Large intestine (tissue), 3 donors: ENCODE data around the gene LMO2. TPM values are rescaled to one million over a fixed set of nuclear protein-coding genes. Genes with fewer than 3 reads are reported as not detected.
A peak's percentile ranks its signal among the peaks of the same experiment; 100 is the strongest.
"Not testable (repeated sequence)": the region's sequence is repeated elsewhere in the genome, so short reads cannot be mapped to it uniquely, and the experiment has no call there.

Experiments
- DNase-seq, 2 donors: peaks; one replicate each; pipeline versions ENCODE4 v3.0.0 to v3.0.0-alpha.2; 2013
- H3K27ac ChIP-seq: one replicate; pipeline ENCODE4 v1.5.1; 2013; ENCODE audit warnings: low read length
- H3K27me3 ChIP-seq: 2 replicates; pipeline ENCODE4 v1.6.1; 2013; ENCODE audit warnings: low read length; ENCODE audit not compliant: control insufficient read depth, insufficient read depth
- H3K36me3 ChIP-seq: 2 replicates; pipeline ENCODE4 v1.6.1; 2013; ENCODE audit warnings: low read length; ENCODE audit not compliant: control insufficient read depth, insufficient read depth
- H3K4me1 ChIP-seq: one replicate; pipeline ENCODE4 v1.6.1; 2013; ENCODE audit warnings: low read length; ENCODE audit not compliant: control insufficient read depth, insufficient read depth
- H3K4me3 ChIP-seq: one replicate; pipeline ENCODE4 v1.5.1; 2013; ENCODE audit warnings: low read length
- H3K9me3 ChIP-seq: one replicate; pipeline ENCODE4 v1.6.1; 2013; ENCODE audit warnings: mild to moderate bottlenecking, low read depth, low read length, moderate library complexity; ENCODE audit not compliant: control insufficient read depth
- WGBS: methylation state at CpG from one replicate; pipeline ENCODE4 v1.1.5; 2013; ENCODE audit warnings: low lambda C conversion rate; ENCODE audit not compliant: insufficient coverage; 5-methylcytosine and 5-hydroxymethylcytosine counted together
- polyA plus RNA-seq: library from polyadenylated mRNA; unstranded; fragments of 120-200 nt; gene quantifications from one replicate; pipeline ENCODE4 v1.2.1, GENCODE V29; 2013

LMO2 gene
- polyA plus RNA-seq, 1 donor = 11.8 TPM

DNA sequence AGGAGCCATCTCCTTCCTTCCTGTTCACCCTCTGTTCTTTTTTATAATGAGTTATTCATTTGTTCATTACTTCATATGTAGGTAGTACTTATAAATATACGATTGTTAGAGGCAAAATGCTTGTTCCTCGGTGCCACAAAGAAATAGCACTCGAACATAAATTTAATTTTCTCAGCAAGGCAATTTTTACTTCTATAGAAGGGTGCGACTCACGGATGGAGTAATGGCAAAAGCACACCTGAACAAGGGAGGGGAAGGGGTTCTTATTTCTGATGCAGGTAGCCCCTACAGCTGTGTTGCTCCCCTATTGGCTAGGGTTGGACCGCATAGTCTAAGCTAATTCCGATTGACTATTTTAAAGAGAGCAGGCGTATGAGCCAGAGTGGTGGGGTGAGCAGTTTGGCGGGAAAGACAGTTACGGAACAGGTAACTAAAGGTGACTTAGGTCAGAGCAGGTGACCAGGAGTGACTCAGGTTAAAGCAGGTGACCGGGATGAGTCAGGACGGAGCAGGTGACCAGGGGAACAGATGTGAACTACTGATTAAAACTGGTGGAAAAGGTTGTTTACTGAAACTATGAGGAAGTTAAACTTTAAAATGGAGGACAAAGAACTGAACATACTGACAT, 40.0 kb upstream of the LMO2 start:
- not testable (repeated sequence) for H3K36me3 ChIP-seq, H3K9me3 ChIP-seq, H3K27ac ChIP-seq, H3K4me3 ChIP-seq, H3K27me3 ChIP-seq, DNase-seq
- peaks cover 27% of the 10 kb centered on the region for H3K4me1 ChIP-seq
- WGBS = 75% methylated on average over 2 of the region's 12 CpGs

DNA sequence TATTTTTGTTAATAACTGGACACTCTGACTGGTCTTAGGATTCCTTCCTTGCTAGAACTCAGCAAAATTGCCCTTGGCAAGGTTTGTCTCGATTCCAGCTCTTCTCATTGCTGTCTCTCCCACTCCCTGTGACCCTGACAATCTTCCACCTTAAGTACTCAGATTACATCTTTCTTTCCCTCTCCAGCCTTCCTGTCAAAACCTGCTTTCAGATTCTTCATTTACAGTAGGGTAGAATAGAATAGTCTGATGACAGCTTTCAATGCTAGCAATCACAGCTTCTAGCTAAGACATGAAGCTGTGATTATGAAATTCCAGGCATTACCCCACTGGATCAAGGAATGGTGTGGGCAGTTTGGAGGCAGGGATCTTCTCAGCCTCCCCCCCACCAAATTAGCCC, 39.2 kb upstream of the LMO2 start:
- H3K36me3 ChIP-seq = no peaks in the 10 kb centered on the region
- no peaks in the 10 kb centered on the region for H3K9me3 ChIP-seq
- peaks cover 25% of the 10 kb centered on the region for H3K4me1 ChIP-seq
- H3K4me3 ChIP-seq = no peak overlapping the region
- H3K27ac ChIP-seq = no peak overlapping the region
- H3K27me3 ChIP-seq = peaks cover 6% of the 10 kb centered on the region
- no CpG with 5 or more reads among the region's 1 CpG for WGBS
- DNase-seq = no peak

DNA sequence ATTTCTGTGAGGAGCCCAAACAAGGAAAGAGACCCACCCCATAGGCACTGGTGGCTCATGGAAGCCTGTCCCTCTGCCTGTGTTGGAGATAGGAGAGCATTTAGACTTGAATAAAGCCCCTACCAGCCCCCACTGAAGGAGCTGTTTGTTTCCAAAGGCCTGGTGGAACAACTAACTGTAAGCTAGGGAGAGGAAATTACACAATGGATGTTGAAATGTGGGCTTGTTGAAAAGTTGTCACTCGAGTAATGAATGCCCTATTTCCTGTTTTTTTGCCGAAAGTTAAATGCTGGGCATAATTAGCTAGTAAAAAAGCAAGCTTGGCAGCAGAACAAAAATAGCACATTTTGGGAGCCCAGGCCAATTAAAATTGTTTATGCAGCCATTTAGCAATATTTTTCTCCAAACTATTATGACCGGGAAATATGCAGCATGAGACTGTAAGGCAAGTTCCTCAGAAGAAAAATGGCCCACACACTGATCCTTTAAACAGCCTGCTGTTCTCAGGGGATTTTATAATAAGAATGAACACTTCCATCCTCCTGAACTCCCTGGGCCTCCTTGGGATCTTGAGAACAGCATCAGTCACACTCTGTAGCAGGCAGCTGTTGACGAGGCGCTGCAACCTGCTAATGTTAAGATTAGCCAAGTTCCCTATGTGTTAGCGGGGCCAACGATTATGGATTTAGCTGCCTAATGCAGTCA, 38.6 kb upstream of the LMO2 start:
- Histone ChIP-seq H3K36me3 (no peaks in the 10 kb centered on the region), H3K4me1 (peaks cover 23% of the 10 kb centered on the region), H3K27ac (peak overlapping the region; percentile 33), H3K9me3 (no peaks in the 10 kb centered on the region), H3K4me3 (no peak overlapping the region), H3K27me3 (peaks cover 6% of the 10 kb centered on the region)
- WGBS = 72% methylated on average over 2 of the region's 7 CpGs
- DNase-seq = no peak

DNA sequence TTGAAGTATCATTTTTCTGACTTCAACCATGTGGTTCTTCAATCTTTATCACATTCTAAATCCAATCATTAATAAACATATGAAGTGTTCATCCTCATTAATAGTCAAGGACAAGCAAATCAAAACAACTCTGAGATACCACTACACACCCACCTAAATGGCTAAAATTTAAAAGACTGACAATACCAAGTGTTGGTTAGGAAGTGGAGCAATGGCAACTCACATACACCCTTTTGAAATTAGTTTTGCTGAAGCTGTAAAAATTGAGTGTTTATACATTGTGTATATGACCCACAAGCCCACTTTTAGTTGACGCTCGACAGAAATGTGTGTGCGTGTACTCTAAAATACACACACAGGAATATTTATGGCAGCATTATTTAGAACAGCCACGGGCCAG, 36.7 kb upstream of the LMO2 start:
- Histone ChIP-seq H3K9me3 (no peaks in the 10 kb centered on the region), H3K4me1 (peaks cover 10% of the 10 kb centered on the region), H3K27me3 (peaks cover 8% of the 10 kb centered on the region), H3K27ac (no peak overlapping the region), H3K4me3 (no peak overlapping the region), H3K36me3 (no peaks in the 10 kb centered on the region)
- WGBS = no CpG with 5 or more reads among the region's 4 CpGs
- no peak for DNase-seq

GRCh38 chr11:33926671-33927552, 35.0 kb upstream of the LMO2 start:
- Histone ChIP-seq H3K9me3 (no peaks in the 10 kb centered on the region), H3K36me3 (no peaks in the 10 kb centered on the region), H3K4me1 (no peaks in the 10 kb centered on the region), H3K27me3 (peaks cover 10% of the 10 kb centered on the region), H3K27ac (no peak overlapping the region), H3K4me3 (no peak overlapping the region)
- WGBS = no CpG with 5 or more reads among the region's 16 CpGs
- DNase-seq = no peak

GRCh38 chr11:33924341-33924740, 32.5 kb upstream of the LMO2 start:
- WGBS = 80% methylated on average over 1 of the region's 5 CpGs
- Histone ChIP-seq H3K4me3 (no peak overlapping the region), H3K36me3 (no peaks in the 10 kb centered on the region), H3K27ac (no peak overlapping the region), H3K9me3 (no peaks in the 10 kb centered on the region), H3K4me1 (no peaks in the 10 kb centered on the region), H3K27me3 (peaks cover 10% of the 10 kb centered on the region)
- DNase-seq = no peak

DNA sequence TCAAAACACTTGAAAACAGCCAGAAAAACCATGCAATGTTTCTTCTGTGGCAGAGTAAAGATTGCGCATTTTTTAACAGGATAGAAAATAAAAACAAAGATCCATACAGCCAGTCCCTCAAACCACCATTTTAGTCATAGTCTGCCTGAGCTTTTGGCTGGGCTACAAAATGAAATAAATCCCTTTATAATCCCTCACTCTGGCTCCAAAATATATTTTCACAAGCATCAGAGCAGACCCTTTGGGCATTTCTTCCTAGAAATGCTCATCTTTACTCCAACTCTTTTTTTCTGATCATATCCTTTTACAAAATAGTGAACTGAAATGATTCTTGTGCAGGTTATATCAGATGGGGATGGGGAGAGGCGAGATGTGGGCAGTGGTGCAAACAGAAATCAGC, 31.8 kb upstream of the LMO2 start:
- DNase-seq = no peak
- Histone ChIP-seq H3K27ac (no peak overlapping the region), H3K36me3 (no peaks in the 10 kb centered on the region), H3K27me3 (peaks cover 8% of the 10 kb centered on the region), H3K4me1 (no peaks in the 10 kb centered on the region), H3K9me3 (no peaks in the 10 kb centered on the region), H3K4me3 (no peak overlapping the region)
- WGBS = 80% methylated on average over 1 of the region's 2 CpGs

DNA sequence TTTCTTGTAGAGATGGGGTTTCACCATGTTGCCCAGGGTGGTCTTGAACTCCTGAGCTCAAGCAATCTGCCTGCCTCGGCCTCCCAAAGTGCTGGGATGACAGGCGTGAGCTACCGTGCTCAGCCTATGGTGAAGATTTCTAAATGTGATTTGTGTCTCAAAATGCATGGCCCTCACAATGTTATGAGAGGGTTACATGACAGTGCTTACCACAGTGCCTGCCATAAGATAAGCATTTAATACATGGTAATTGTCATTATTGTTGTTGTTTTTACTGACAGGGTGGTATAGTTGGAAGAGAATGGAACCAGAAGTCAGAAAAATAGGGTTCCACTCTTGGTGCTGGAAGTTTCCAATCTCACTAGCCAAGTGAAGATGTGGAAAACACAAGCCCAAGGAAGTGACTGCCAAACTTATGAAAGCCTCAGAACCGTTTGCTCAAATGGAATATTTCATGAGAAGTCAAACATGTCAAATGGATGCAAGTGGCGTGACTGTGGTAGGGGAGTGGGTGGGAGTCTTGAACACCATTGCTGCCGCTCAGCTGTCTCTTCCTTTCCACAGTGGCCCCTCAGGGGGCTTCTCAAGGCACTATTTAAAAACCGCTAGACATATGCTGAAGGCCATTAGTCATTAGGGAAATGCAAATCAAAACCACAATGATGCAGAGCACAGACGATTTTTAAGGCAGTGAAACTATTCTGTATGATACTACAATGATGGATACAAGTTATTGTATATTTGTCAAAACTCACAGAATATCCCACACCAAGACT, 29.1 kb upstream of the LMO2 start:
- H3K9me3 ChIP-seq = no peaks in the 10 kb centered on the region
- no peak for DNase-seq
- no peaks in the 10 kb centered on the region for H3K4me1 ChIP-seq
- H3K4me3 ChIP-seq = no peak overlapping the region
- H3K36me3 ChIP-seq = no peaks in the 10 kb centered on the region
- no peak overlapping the region for H3K27ac ChIP-seq
- peaks cover 4% of the 10 kb centered on the region for H3K27me3 ChIP-seq
- WGBS = no CpG with 5 or more reads among the region's 8 CpGs

- Histone ChIP-seq H3K36me3 (no peaks in the 10 kb centered on the region), H3K4me3 (no peak overlapping the region), H3K27me3 (peaks cover 3% of the 10 kb centered on the region), H3K27ac (no peak overlapping the region), H3K9me3 (no peaks in the 10 kb centered on the region), H3K4me1 (no peaks in the 10 kb centered on the region)
- no CpG with 5 or more reads among the region's 1 CpG for WGBS
- DNase-seq = no peak
These were observed 27.8 kb upstream of the LMO2 start for GRCh38 chr11:33919645-33920044.

DNA sequence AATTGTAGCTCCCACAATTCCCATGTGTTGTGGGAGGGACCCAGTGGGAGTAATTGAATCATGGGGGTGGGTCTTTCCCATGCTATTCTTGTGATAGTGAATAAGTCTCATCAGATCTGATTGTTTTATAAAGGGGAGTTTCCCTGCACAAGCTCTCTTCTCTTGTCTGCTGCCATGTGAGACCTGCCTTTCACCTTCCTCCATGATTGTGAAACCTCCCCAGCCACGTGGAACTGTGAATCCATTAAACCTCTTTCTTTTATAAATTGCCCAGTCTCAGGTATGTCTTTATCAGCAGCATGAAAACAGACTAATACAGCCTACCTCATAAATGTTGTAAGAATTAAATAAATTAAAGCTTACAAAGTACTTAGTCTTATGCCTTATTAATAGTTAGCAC, 25.5 kb upstream of the LMO2 start:
- DNase-seq, H3K27me3 ChIP-seq, H3K9me3 ChIP-seq, H3K36me3 ChIP-seq, H3K4me3 ChIP-seq, H3K4me1 ChIP-seq, H3K27ac ChIP-seq: not testable (repeated sequence)
- no CpG with 5 or more reads among the region's 1 CpG for WGBS
